B cell (primary cell): ENCODE results near the gene GYPC. TPM values are rescaled to one million over a fixed set of nuclear protein-coding genes. Genes with fewer than 3 reads are reported as not detected.

Experiments used
- ATAC-seq: fragments of 200-7000 bp; cut with Tn5 transposase; one replicate; pipeline ENCODE4 v1.10.0; 2021; ENCODE audit warnings: low read depth, mild to moderate bottlenecking, moderate number of reproducible peaks, moderate library complexity
- CTCF ChIA-PET: fragments of 350-600 bp; sonication (Branson Sonifier 250); formaldehyde crosslinking; loops from one replicate; lab custom pipeline; 2021; ENCODE audit warnings: antibody characterized with exemption, inconsistent platforms; lab: Charles Lee
- POLR2A ChIA-PET: fragments of 350-600 bp; sonication (Branson Sonifier 250); formaldehyde crosslinking; loops from one replicate; lab custom pipeline; 2021; ENCODE audit warnings: antibody characterized with exemption; lab: Charles Lee
- DNase-seq: peaks from one replicate; pipeline ENCODE4 v3.0.0; 2013
- H2AFZ ChIP-seq: 2 replicates; pipeline ENCODE4 v1.6.1; 2012; ENCODE audit warnings: mild to moderate bottlenecking, low read depth, low read length; ENCODE audit not compliant: insufficient read depth, poor library complexity, severe bottlenecking
- H3K27ac ChIP-seq, 2 donors: 1 replicate in 1 of 2; 2 replicates in 1 of 2; pipeline ENCODE4 v1.5.1; 2012 to 2013; ENCODE audit warnings: low read length in 2 of 2, mild to moderate bottlenecking in 2 of 2, moderate library complexity in 1 of 2
- H3K27me3 ChIP-seq, 4 experiments: fragments of 200-600 bp in 1 of 4; sonication (generic) in 1 of 4; replicated peaks in 1 of 4; 1 replicate in 2 of 4; 2 replicates in 2 of 4; pipeline versions ENCODE4 v1.6.1 to v1.7.0; 2013 to 2016; ENCODE audit warnings: low read length in 3 of 4, mild to moderate bottlenecking in 2 of 4, mixed read lengths in 1 of 4, moderate library complexity in 1 of 4; ENCODE audit not compliant: insufficient read depth in 4 of 4, control insufficient read depth in 3 of 4; ENCODE audit errors: control extremely low read depth in 1 of 4
- H3K36me3 ChIP-seq, 2 experiments: replicated peaks in 1 of 2; 1 replicate in 1 of 2; 2 replicates in 1 of 2; pipeline versions ENCODE4 v1.6.1 to v1.7.1; 2013; ENCODE audit warnings: low read length in 1 of 2; ENCODE audit not compliant: insufficient read depth in 2 of 2, control insufficient read depth in 1 of 2; ENCODE audit errors: control extremely low read depth in 1 of 2, extremely low read depth in 1 of 2
- H3K4me1 ChIP-seq, 2 donors: fragments of 200-600 bp in 1 of 2; sonication (generic) in 1 of 2; 1 replicate in 1 of 2; 2 replicates in 1 of 2; pipeline versions ENCODE4 v1.5.1 to v1.6.1; 2013 to 2017; ENCODE audit warnings: low read length in 2 of 2; ENCODE audit not compliant: control insufficient read depth in 2 of 2, insufficient read depth in 2 of 2
- H3K4me2 ChIP-seq: replicated peaks from 2 replicates; pipeline ENCODE3; 2012; ENCODE audit warnings: mild to moderate bottlenecking, low read depth, low read length; ENCODE audit not compliant: poor library complexity, severe bottlenecking
- H3K4me3 ChIP-seq, 5 experiments: fragments of 200-600 bp in 1 of 5; sonication (generic) in 1 of 5; 1 replicate in 3 of 5; 2 replicates in 2 of 5; pipeline versions ENCODE4 v1.5.1 to v1.7.0; 2011 to 2016; ENCODE audit warnings: low read length in 4 of 5, mild to moderate bottlenecking in 4 of 5, low read depth in 2 of 5, control low read depth in 1 of 5, moderate library complexity in 1 of 5; ENCODE audit not compliant: insufficient read depth in 1 of 5; ENCODE audit errors: control extremely low read depth in 1 of 5, extremely low read depth in 1 of 5
- H3K79me2 ChIP-seq: fragments of 200-600 bp; sonication (generic); one replicate; pipeline ENCODE4 v1.6.0; 2016; ENCODE audit warnings: low read length; ENCODE audit not compliant: control insufficient read depth, insufficient read depth
- H3K9ac ChIP-seq: fragments of 200-600 bp; sonication (generic); 2 replicates; pipeline ENCODE4 v1.6.1; 2017; ENCODE audit warnings: mild to moderate bottlenecking, low read length, moderate library complexity
- H3K9me3 ChIP-seq, 3 donors: one replicate each; pipeline versions ENCODE4 v1.6.1 to v1.7.1; 2013; ENCODE audit warnings: low read length in 2 of 3; ENCODE audit not compliant: control insufficient read depth in 2 of 3, insufficient read depth in 1 of 3; ENCODE audit errors: control extremely low read depth in 1 of 3
- H4K20me1 ChIP-seq: 2 replicates; pipeline ENCODE4 v1.6.0; 2012; ENCODE audit warnings: mild to moderate bottlenecking, low read length; ENCODE audit not compliant: insufficient read depth, control insufficient read depth, poor library complexity, severe bottlenecking
- H3K27ac Mint-ChIP-seq: one replicate; pipeline ENCODE4 v1.8.0; 2021; ENCODE audit warnings: mixed read lengths
- H3K27me3 Mint-ChIP-seq: one replicate; pipeline ENCODE4 v1.8.0; 2021; ENCODE audit warnings: mixed read lengths
- H3K4me1 Mint-ChIP-seq: one replicate; pipeline ENCODE4 v1.8.0; 2021; ENCODE audit warnings: mixed read lengths
- H3K4me3 Mint-ChIP-seq: one replicate; pipeline ENCODE4 v1.8.0; 2021; ENCODE audit warnings: mixed read lengths
- H3K9me3 Mint-ChIP-seq: one replicate; pipeline ENCODE4 v1.8.0; 2022; ENCODE audit warnings: mixed read lengths; ENCODE audit not compliant: insufficient read depth
- CTCF ChIP-seq: fragments of 200-600 bp; IDR thresholded peaks from one replicate; pipeline ENCODE4 v1.8.0; 2022; ENCODE audit warnings: antibody characterized with exemption, mild to moderate bottlenecking
- EZH2 ChIP-seq: IDR thresholded peaks from 2 replicates; pipeline ENCODE4 v1.6.1; 2012; ENCODE audit warnings: borderline replicate concordance, low read depth, mild to moderate bottlenecking, moderate library complexity, low read length; ENCODE audit not compliant: insufficient read depth, poor library complexity, severe bottlenecking
- WGBS: methylation state at CpG from one replicate; pipeline ENCODE4 v1.1.5; 2013; ENCODE audit warnings: missing lambda C conversion rate; ENCODE audit not compliant: insufficient coverage; 5-methylcytosine and 5-hydroxymethylcytosine counted together
- intact Hi-C: fragments of 100-400 bp; cut with micrococcal nuclease; formaldehyde crosslinking; loops from one replicate; pipeline ENCODE4 v1.10.0; 2022
- polyA plus RNA-seq: library from polyadenylated mRNA; depleted of rRNA; stranded (reverse); fragments of >200 nt; gene quantifications from 2 replicates; pipeline ENCODE4 v1.2.3, GENCODE V29; 2012
- total RNA-seq, 2 donors: library from RNA; stranded (reverse); fragments of 120-200 nt in 1 of 2; gene quantifications; 1 replicate in 1 of 2; 2 replicates in 1 of 2; pipeline versions ENCODE4 v1.2.3 to v1.2.4, GENCODE V29; 2013 to 2022

Gene GYPC
- total and polyA plus RNA-seq, 2 donors (not counting 1 experiment from before 2014, with no cell fraction given) = 48.8 to 111 TPM

GRCh38 chr2:126703311-126703710 lies 47.4 kb downstream of the GYPC start:
- no peak overlapping the region for H3K4me3 ChIP-seq
- H4K20me1 ChIP-seq = no peaks in the 10 kb centered on the region
- Mint-ChIP-seq H3K4me3 (no peak overlapping the region), H3K9me3 (no peaks in the 10 kb centered on the region), H3K27ac (no peak overlapping the region), H3K27me3 (peaks cover 4% of the 10 kb centered on the region), H3K4me1 (no peaks in the 10 kb centered on the region)
- DNase-seq = no peak
- intact Hi-C loops = no loop called here
- no peak overlapping the region for H3K9ac ChIP-seq
- no peak for TF ChIP-seq CTCF
- no peak for TF ChIP-seq EZH2
- no peaks in the 10 kb centered on the region for H3K9me3 ChIP-seq
- H3K27ac ChIP-seq = no peak overlapping the region
- ATAC-seq = no peak
- CTCF ChIA-PET = interaction anchor here (0.7 kb wide), 1 partner anchor 176 kb away, joined by 3 read pairs; no protein-coding TSS in a partner anchor
- H2AFZ ChIP-seq = no peak overlapping the region
- peaks cover 0 to 2% of the 10 kb centered on the region in 2 experiments for H3K36me3 ChIP-seq
- no peaks in the 10 kb centered on the region for H3K4me1 ChIP-seq
- 97% methylated on average over 4 of the region's 7 CpGs for WGBS
- H3K79me2 ChIP-seq = no peaks in the 10 kb centered on the region
- POLR2A ChIA-PET = no interaction called here
- no peak overlapping the region for H3K4me2 ChIP-seq
- H3K27me3 ChIP-seq = no peaks in the 10 kb centered on the region

DNA sequence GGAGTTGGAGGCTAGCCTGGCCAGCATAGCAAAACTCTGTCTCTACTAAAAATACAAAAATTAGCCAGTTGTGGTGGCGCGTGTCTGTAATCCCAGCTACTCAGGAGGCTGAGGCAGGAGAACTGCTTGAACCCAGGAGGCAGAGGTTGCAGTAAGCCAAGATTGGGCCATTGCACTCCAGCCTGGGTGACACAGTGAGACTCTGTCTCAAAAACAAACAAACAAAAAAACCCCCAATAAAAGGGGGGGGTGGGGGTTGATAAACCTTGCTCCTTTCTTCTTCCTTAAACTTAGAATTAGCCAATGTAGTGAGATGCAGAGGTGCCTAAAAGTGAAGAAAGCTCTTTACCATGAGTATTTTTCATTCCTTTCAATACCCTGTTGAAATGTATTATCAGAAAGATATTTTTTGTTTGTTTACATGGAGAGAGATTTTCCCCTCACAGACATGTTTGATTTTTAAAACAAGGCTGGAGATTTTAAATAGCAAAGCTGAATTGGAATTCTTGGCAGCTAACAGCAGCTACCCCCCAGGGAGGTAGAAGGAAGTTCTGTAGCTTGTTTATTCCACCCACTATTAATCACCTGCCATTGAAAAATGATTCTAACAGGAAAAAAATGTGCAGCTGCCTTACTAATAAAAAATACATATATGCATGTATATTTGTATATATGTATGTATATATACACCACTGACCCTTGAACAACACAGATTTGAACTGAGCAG lies 48.6 kb downstream of the GYPC start:
- H4K20me1 ChIP-seq = no peaks in the 10 kb centered on the region
- H3K4me3 ChIP-seq = no peak overlapping the region
- peaks cover 8% of the 10 kb centered on the region for H3K27me3 Mint-ChIP-seq
- POLR2A ChIA-PET = no interaction called here
- H3K9ac ChIP-seq = no peak overlapping the region
- CTCF ChIA-PET = no interaction called here
- no peak overlapping the region for H3K27ac Mint-ChIP-seq
- no peak overlapping the region for H3K4me3 Mint-ChIP-seq
- H3K4me1 Mint-ChIP-seq = no peaks in the 10 kb centered on the region
- no peak overlapping the region for H3K27ac ChIP-seq
- no peaks in the 10 kb centered on the region for H3K9me3 ChIP-seq
- no peak overlapping the region for H3K4me2 ChIP-seq
- DNase-seq (no peak), ATAC-seq (no peak)
- intact Hi-C loops = no loop called here
- no peaks in the 10 kb centered on the region for H3K27me3 ChIP-seq
- no peak for TF ChIP-seq EZH2
- no peak overlapping the region for H2AFZ ChIP-seq
- no peaks in the 10 kb centered on the region for H3K79me2 ChIP-seq
- 100% methylated on average over 2 of the region's 2 CpGs for WGBS
- H3K36me3 ChIP-seq = no peaks in the 10 kb centered on the region
- H3K4me1 ChIP-seq = no peaks in the 10 kb centered on the region
- no peaks in the 10 kb centered on the region for H3K9me3 Mint-ChIP-seq
